GM21825 (cell line): ENCODE data around the gene MRPL53.
A peak's percentile ranks its signal among the peaks of the same experiment; 100 is the strongest.
"Not testable (repeated sequence)": the region's sequence is repeated elsewhere in the genome, so short reads cannot be mapped to it uniquely, and the experiment has no call there.

Source experiments
- ATAC-seq: cut with Tn5 transposase; IDR thresholded peaks from one replicate; pipeline ENCODE4 v1.9.1; 2021; ENCODE audit warnings: mild to moderate bottlenecking, moderate library complexity; ENCODE audit not compliant: unreplicated experiment

The MRPL53 gene

DNA sequence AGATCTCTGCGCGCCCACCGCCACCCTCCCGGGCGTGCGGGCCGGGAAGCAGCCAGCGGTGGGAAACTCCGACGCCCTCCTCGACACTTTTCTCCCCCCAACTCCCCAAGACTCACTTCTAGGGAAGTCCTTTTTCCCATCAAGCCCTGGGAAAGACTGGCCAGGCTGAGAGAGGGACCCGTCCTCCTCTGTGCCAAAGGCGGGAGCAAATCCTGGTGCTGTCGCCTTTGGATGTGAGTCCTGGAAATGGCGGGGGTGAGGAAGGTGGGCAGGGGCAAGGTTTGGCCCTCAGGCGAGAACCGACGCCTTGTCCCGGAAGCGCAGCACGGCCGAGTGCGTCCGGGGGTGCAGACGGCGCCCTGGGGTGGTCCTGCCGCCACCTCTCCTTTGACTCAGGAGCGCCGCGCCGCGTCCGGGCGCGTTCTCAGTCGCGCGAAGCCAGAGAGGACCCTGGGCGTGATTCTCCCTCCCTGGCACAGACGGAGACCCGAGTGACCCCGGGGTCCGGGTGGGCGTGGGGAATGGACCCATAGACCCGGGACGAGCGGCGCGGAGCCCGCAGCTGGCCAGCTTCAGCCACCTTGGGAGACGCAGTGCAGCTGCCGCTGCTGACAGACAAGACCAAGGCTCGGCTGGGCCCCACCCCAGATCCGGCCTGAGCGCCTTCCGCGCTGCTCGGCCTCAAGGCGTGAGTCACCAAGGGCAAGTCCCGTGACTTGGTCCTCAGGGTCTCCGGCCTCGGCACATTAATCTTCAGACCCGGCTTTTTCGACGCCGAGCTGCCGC is 30.4 kb upstream of the MRPL53 start:
- ATAC-seq, result peak; percentile 36

DNA sequence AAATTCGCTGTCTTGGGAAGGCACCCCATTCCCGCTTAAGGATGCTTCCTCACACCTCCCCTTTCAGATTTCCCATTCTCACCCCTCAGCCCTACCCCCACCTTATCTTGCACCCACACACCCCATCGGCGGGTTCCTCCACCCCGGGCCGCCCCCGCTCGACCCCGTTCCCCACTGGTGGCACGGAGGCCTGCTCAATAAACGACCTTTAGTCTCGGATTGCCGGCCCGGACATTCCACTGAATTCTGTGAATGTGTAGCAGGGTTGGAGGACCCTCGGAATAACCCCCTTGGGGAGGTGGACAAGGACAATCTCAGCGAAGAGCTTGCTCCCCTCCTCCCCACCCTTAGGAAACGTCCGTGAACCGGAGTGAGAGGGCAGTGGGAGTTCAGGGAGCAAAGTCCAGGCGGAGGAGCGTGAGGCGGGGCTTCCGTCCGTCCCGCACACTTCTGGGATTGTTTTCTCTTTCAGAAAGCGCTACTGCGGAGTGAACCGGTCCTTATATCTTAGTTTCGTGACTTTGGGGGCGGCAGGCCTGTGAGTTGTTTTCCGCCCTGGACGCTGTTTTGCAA is 29.8 kb upstream of the MRPL53 start:
- no peak for ATAC-seq

DNA sequence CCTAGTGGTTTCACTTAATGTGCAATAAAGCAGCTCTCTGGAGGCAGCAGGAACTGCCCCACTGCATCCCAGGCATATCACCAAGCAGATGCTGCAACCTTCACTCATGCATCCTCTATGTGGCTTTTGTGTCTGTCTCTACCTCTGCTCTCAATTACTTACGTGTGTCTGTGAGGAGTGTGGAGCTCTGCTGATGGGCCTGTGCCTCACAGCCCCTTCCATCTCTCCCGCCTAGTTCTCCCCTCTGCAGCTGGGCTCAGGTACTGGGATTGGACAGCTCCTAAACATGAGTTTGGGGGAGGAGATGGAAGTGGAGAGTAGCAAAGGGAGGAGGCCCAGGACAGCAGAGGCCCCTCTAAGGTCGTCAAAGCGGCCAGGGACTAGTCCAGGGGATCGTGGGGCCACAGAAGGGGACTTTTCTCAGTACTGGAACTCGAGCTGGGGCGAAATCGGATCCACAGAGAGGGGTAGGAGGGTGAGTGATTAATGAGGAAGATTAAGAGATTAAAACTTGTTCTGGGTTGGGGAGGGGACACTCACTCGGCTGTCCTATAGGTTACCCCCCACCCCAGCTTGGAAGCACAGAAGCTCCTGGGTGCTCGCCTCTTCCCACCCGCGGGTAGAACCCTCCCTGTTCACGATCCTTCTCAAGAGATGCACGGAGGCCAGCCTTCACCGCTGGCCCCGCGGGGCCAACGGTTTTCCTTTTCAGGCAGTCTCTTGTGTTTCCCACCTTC is 29.0 kb upstream of the MRPL53 start:
- no peak for ATAC-seq

DNA sequence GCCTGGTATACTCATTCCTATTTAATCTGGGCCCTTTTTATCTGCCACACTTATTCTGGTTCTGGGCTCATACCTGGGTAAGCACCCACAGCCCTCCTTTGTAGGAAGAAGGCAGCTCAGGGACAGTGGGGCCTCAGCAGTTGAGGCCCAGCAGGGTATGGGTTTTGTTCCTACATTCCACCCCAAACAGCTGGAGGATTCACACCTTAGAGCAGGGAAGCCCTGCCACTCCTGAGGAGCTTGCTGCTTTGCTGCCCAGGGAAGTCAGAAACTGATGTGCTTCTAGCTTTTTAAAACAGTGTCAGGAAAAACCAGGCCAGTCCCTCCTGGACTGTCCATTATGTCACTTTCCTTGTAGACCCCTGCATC is 28.1 kb upstream of the MRPL53 start:
- no peak for ATAC-seq

DNA sequence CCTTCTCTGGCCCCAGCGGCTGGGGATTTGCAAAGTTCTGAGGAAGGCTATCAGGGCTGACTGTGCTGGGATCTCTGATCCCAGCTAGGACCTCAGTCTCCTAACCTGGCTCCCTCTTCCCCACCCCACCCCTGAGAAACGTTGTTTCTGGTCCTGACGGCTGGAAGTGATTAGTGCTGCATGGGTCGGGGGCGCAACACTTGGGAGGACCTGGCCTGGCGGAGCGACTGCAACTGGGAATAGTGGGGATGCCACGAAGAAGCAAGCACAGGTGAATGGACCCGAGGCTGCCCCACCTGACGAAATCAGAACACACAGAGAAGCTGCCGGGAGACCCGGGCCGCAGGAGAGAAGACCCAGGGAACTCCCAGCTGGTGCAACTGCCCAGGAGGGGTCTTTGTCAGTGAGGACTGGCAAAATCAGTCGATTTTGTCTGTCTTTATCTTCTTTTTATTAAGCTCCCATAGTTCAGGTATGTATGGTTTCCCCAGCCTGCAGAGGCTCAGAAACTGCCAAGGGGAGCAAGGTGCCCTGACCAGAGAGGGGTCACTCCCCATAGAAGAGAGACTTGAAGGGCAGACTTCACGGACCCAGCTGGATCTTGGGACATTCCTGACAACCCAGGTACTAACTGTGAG is 27.6 kb upstream of the MRPL53 start:
- ATAC-seq, result no peak

DNA sequence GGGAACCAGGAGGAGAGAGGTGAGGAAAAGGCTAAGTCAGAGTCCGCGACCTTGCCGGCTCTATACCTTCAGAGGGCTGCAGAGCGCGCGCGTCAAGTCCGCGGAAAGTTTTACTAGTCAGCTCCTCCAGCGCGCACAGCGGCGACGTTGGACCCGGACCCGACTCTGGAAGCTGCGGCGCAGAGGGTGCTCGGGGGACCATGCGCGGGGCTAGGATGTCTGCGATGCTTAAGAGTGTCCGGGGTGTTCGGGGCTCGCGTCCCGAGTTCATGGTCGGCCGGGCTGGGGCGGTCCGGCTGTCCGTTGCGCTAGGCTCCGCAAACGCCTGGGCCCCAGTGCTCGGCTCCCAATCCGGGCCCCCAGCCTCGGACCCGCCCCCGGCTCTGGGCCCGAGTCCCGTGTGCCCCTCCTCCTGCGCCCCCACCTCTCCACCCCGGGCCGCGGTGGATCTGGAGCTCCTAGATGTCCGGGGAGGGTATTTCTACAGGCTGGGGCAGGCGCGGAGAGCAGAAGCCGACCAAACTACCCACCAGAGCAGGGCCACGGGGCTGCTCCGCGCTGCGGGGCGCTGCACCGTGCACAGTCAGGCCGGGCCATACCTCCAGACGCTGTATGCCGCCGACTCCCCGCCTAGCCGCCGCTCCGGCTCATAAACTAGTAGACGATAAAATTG is 26.9 kb upstream of the MRPL53 start, which contains the start of gene LBX2:
Gene LBX2 (minus strand): TSS at position 337 of the 673 bp plus-strand sequence. CDS start 66 bp downstream, at position 271.
- ATAC-seq, result no peak

DNA sequence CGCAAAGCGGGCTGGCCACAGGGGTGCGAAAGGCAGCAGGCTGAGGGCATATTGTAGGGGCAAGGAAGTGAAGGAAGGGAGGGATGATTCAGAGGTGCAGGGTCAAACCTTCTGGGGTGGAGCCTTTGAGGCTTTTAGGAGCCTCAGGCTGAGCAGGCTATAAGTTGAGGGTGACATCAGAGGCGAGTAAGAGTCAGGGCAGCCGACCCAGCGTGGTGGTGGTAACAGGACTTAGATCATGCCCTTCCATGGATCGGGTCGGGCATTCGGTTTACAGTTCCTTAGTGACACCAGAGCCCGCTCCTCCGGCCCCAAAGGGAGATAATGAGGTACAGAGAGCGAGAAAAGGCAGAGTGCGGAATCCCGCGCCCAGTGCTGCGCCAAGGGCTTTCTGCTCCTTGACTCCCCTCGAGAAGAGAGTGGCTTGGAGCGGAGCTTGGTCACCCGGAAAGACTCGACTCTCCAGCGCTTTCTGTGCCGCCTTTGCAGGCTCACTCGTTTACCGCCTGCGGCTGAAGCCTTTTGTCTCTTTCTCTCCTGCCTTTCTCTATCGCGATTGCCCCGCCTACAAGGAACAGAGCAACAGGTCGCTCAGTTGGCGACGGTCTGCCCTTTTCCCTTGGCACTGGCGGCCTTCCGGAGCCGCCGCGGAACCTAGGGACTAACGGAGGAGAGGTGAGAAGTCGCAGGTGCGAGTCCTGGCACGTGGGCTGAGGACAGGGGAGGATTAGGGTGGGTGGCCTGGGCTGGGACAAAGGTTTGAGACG is 26.2 kb upstream of the MRPL53 start:
- no peak for ATAC-seq

DNA sequence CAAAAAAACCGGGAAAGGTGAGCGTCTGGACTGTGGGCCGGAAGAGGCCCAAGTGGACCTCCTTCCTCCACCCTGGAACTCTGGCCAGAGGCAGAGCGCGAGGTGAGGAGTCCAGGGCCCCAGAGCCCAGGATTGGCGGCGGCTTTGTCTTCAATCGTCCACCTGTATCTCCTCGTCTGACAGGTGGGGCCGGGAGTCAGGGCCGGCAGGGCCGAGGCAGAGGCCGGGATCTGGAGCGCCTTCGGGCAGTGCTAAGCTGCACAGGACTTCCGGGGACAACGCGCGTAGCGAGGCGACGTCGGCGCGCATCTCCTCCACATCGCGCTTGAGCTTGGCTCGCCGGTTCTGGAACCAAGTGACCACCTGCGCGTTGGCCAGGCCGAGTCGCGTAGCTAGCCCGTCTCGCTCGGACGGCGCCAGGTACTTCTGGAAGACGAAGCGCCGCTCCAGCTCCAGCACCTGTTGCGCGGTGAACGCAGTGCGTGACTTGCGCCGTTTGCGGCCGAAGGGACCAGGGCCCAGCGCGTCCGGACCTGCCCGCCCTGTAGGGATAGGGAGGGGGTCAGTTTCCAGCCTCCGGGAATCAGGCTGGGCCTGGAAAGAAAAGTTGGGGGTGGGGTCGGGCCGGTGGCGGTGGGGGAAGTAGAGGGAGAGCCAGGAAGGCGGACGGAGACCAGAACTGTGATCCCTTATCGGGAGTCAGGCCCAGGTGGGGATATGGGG is 25.5 kb upstream of the MRPL53 start:
- ATAC-seq, result no peak

DNA sequence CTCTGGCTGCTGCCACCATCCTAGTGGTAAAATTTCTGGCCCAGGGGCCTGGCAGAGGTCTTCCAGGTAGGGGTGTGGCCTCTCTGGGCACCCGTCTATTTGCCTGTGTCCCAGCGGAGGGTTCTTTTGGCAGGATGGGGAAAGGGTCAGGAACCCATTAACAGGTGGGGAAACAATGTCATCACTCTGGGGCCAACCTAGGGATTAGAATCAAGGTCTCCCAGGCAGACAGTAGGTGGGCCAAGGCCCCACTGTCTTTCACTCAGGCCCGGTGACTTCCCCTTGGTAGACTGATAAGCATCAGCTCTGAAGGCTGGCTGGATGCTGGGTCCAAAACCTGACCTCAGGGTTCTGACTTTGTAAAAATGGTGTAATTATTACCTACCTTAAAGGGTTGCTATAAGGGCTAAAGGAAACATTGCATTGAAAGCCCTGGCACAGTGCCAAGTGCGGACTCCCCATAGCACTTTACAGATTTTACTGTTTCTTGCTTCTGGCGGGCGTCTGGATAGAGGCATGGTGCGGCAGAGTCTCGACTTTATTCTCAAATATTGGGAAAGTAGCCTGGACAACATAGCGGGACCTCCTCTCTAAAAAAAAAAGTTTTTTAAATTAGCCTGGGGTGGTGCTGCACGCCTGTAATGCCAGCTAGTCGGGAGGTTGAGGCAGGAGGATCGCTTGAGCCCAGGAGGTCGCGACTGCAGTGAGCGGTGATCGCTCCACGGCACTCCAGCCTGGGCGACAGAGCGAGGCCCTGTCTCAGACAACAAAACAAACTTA is 24.7 kb upstream of the MRPL53 start:
- ATAC-seq, result no peak

DNA sequence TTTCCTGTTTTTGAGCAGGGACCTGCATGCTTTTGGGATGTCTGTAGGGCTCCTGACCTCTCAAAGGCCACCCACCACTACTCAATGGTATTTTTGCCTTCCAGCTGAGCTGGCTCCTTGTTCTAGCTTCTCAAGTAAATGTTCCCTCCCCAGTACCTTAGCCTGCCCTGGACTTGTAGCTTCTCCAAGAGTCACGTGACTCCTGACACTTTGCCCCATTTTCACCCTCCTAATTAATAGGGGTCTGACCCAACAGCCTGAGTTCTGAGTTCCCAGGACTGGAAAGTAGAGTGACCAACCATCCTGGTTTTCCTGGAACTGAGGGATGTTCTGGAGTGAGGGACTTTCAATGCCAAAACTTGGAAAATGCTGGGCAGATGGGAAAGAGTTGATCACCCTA is 23.0 kb upstream of the MRPL53 start:
- no peak for ATAC-seq

DNA sequence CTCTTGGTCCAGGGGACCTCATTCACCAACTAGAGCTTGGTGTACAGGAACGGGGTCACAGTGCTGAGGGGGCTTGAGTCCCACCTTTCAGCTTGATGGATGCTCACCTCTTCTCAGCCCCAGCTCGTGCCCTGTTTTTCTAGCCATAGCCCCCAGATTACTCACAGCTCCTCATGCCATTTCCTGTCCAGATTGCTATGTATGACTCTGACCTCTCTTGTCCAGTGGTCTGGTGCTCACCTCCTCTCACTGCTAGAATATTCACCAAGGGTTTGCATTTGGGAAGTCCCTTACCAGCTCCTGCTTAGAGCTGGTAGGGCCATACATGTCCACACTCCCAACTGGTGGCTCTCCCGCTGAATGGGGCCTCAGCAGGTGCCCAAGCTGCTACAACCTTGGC is 21.1 kb upstream of the MRPL53 start:
- ATAC-seq, result no peak

DNA sequence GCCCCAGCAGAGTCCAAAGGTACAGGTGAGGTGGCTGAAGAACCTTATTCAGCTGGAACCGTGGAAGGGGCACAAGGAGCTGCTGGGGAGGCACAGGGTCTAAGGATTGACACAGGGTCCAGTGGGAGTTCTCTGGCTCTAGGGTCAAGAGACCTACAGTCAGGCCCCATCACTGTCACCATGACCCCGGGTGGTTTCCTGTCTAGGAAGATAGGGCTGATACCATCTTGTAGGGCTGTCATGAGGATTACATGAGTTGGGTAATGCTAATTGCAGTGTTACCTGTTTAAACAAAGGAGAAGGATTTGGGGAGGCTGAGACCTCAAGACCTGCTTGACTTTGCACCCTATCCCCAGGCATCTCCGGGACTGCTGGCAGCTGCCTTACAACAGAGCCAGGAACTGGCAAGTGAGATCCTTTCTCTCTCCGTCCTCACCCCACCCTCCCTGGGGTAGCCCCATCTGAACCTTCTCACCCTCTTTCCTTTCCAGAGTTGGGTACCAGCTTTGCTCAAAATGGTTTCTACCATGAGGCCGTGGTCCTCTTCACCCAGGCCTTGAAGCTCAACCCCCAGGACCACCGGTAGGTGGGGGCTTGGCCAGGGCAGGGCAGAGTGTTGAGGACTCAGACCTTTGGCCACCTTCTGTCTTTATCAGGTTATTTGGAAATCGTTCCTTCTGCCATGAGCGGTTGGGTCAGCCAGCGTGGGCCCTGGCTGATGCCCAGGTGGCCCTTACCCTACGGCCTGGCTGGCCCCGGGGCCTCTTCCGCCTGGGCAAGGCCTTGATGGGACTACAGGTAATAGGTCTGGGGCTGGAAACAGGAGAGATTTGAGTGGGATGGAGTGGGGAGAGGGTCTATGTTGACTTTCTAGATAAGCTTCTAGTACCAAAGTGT is 19.4 kb upstream of the MRPL53 start:
- ATAC-seq, result no peak

DNA sequence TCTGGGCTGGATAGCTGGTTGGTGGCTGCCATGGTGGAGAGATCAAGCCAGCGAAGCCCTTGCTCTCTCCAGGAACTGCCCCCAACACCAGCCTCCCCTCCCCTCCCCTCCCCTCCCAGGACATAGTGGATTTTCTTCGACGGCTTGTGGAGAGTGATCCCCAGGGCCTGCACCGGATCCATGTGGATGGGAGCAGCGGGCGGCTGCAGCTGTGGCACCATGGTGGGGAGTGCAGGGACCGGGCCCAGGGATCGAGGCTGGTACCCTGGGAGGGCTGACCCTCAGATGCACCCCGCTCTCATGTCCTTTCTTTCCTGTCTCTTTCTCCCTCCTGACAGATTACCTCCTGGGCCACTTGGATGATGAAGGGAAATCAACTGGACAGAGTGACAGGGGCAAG is 17.4 kb upstream of the MRPL53 start:
- no peak for ATAC-seq

DNA sequence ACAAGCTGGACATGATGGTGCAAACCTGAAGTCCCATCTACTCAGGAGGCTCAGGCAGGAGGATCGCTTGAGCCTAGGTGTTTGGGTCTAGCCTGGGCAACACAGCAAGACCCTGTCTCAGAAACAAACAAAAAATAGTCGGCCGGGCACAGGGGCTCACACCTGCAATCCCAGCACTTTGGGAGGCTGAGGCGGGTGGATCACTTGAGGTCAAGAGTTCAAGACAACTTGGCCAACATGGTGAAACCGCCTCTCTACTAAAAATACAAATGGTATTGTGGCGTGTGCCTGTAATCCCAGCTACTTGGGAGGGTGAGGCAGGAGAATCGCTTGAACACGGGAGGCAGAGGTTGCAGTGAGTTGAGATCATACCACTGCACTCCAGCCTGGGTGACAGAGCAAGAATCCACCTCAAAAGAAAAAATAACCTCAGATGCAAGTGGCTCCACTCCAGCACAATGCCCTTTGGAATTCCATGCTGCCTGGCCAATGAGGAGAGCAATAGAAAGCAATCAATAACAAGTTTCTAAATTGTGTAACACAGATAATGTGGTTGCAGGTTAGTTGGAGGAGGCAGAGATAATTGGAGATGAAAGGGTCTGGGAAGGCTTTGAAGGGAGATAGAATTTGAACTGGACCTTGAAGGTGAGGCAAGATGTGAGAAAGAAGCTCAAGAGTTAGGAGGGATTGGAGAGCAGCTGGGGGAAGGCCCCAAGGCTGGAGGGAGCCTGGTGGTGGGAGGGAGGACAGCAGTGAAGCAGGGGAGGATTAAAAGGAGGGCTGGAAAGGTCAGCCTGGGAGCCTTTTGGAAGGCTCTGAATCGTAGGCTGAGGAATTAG is 16.4 kb upstream of the MRPL53 start:
- ATAC-seq, result no peak

DNA sequence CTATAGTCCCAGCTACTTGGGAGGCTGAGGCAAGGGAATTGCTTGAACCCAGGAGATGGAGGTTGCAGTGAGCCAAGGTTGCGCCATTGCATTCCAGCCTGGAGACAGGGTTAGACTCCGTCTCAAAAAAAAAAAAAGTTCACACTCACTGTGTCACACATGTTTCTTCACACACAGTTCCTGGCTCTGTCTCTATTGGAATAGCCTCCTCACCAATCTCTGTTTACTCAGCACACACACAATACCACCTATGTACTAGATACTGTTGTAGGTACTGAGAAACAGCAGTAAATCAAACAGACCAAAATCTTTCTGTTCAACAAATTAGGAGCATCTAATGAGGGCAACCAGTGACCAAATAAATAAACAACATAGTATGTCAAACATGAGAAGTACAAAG is 13.7 kb upstream of the MRPL53 start:
- no peak for ATAC-seq

DNA sequence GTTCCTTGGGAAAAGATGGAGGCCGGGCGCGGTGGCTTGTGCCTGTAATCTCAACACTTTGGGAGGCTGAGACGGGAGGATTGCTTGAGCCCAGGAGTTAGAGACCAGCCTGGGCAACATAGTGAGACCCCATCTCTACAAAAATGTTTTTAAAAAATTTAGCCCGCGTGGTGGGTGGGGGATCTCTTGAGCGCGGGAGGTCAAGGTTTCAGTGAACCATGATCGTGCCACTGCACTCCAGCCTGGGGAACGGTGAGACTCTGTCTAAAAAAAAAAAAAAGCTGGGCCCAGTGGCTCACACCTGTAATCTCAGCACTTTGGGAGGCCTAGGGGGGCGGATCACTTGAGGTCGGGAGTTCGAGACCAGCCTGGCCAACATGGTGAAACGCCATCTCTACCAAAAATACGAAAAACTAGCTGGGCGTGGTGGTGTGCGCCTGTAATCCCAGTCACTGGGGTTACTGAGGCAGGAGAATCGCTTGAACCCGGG is 11.2 kb upstream of the MRPL53 start:
- ATAC-seq, result not testable (repeated sequence)
